Prostate gland (tissue), 2 donors: Measurements from ENCODE around the gene NUP210L. TPM values are rescaled to one million over a fixed set of nuclear protein-coding genes. Genes with fewer than 3 reads are reported as not detected.
"Not testable (repeated sequence)": the region's sequence is repeated elsewhere in the genome, so short reads cannot be mapped to it uniquely, and the experiment has no call there.

Experiments
- DNase-seq: peaks from one replicate; pipeline ENCODE4 v3.0.0-alpha.2; 2019; ENCODE audit warnings: low spot score
- H3K27ac ChIP-seq, 2 donors: fragments of 200-600 bp; sonication (generic); 2 replicates each; pipeline ENCODE4 v1.5.1; 2017 to 2019
- H3K27me3 ChIP-seq: fragments of 200-600 bp; sonication (generic); replicated peaks from 2 replicates; pipeline ENCODE4 v1.5.1; 2019; ENCODE audit not compliant: insufficient read depth
- H3K36me3 ChIP-seq, 2 donors: fragments of 200-600 bp; sonication (generic); 1 replicate in 1 of 2; 2 replicates in 1 of 2; pipeline versions ENCODE4 v1.5.1 to v1.8.1; 2017 to 2019
- H3K4me1 ChIP-seq: fragments of 200-600 bp; sonication (generic); replicated peaks from 2 replicates; pipeline ENCODE4 v1.5.1; 2019
- H3K4me3 ChIP-seq, 2 donors: fragments of 200-600 bp; sonication (generic); 2 replicates each; pipeline ENCODE4 v1.5.1; 2017 to 2019
- H3K9me3 ChIP-seq: fragments of 200-600 bp; sonication (generic); 2 replicates; pipeline ENCODE4 v1.5.1; 2017
- POLR2A ChIP-seq: fragments of 450-650 bp; IDR thresholded peaks from one replicate; pipeline ENCODE4 v1.6.1; 2016; ENCODE audit warnings: antibody characterized with exemption, mild to moderate bottlenecking
- POLR2AphosphoS5 ChIP-seq: sonication (generic); formaldehyde crosslinking; IDR thresholded peaks from one replicate; pipeline ENCODE4 v1.6.1; 2017; ENCODE audit warnings: antibody characterized with exemption
- WGBS: methylation state at CpG from one replicate; pipeline ENCODE4 v1.1.5; 2018; 5-methylcytosine and 5-hydroxymethylcytosine counted together
- intact Hi-C: fragments of 100-400 bp; cut with DNase I; formaldehyde crosslinking; loops from one replicate; pipeline ENCODE4 v1.14.2; 2022
- total RNA-seq, 2 donors: library from RNA; depleted of rRNA; stranded (reverse); fragments of >200 nt; gene quantifications; one replicate each; pipeline ENCODE4 v1.1.0, GENCODE V29; 2016
- TF ChIP-seq, protein P1 (sequence below), 4 experiments: fragments of 200-600 bp in 2 of 4; fragments of 450-650 bp in 2 of 4; sonication (generic) in 2 of 4; IDR thresholded peaks; 1 replicate in 3 of 4; 2 replicates in 1 of 4; pipeline ENCODE4 v1.5.1; 2016 to 2019; ENCODE audit warnings: antibody characterized with exemption in 4 of 4, mild to moderate bottlenecking in 2 of 4, moderate library complexity in 2 of 4

The NUP210L gene
- total RNA-seq, 2 donors from 2014 or later, result 0.05 to 5.7 TPM

DNA sequence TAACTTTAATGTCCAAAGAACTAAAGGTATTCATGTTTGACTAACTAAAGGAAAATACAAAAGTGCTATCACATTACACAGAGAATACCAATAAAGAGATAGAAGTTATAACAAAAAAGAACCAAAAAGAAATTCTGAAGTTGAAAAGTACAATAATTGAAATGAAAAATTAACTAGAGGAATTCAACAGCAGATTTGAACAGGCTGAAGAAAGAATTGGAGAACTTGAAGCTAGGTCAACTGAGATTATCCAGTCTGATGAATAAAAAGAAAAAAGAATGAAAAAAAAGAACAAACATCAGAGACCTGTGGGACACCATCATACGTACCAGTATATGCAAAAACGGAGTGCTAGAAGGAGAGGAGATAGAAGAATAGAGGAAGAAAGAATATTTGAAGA is 78.5 kb downstream of the NUP210L start:
- H3K4me3 ChIP-seq, result no peak overlapping the region
- no peaks in the 10 kb centered on the region for H3K4me1 ChIP-seq
- H3K27me3 ChIP-seq, result no peaks in the 10 kb centered on the region
- no peak overlapping the region for H3K27ac ChIP-seq
- DNase-seq, result no peak
- 89% methylated on average over 2 of the region's 2 CpGs for WGBS
- no peaks in the 10 kb centered on the region for H3K9me3 ChIP-seq
- H3K36me3 ChIP-seq, result no peaks in the 10 kb centered on the region
- intact Hi-C loops, result no loop called here
- TF ChIP-seq, protein P1, sequence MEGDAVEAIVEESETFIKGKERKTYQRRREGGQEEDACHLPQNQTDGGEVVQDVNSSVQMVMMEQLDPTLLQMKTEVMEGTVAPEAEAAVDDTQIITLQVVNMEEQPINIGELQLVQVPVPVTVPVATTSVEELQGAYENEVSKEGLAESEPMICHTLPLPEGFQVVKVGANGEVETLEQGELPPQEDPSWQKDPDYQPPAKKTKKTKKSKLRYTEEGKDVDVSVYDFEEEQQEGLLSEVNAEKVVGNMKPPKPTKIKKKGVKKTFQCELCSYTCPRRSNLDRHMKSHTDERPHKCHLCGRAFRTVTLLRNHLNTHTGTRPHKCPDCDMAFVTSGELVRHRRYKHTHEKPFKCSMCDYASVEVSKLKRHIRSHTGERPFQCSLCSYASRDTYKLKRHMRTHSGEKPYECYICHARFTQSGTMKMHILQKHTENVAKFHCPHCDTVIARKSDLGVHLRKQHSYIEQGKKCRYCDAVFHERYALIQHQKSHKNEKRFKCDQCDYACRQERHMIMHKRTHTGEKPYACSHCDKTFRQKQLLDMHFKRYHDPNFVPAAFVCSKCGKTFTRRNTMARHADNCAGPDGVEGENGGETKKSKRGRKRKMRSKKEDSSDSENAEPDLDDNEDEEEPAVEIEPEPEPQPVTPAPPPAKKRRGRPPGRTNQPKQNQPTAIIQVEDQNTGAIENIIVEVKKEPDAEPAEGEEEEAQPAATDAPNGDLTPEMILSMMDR (IDR thresholded peaks at IDR 0.05), result no peak
- TF ChIP-seq POLR2A (no peak), POLR2AphosphoS5 (no peak)

DNA sequence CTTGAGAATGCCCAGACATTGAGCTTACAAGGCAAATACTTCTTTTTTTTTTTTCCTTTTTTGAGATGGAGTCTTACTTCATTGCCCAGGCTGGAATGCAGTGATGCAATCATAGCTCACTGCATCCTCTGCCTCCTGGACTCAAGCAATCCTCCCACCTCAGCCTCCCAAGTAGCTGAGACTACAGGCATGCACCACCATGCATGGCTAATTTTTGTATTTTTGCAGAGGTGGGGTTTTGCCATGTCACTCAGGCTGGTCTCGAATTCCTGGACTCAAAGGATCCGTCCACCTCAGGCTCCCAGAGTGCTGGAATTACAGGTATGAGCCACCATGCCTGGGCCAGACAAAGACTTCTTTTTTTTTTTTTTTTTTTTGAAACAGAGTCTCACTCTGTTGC is 79.1 kb downstream of the NUP210L start:
- no peak overlapping the region for H3K27ac ChIP-seq
- H3K4me3 ChIP-seq, result no peak overlapping the region
- H3K27me3 ChIP-seq, result no peaks in the 10 kb centered on the region
- no peaks in the 10 kb centered on the region for H3K4me1 ChIP-seq
- intact Hi-C loops, result no loop called here
- WGBS, result 82% methylated on average over 2 of the region's 2 CpGs
- DNase-seq, result no peak
- H3K9me3 ChIP-seq, result no peaks in the 10 kb centered on the region
- no peaks in the 10 kb centered on the region for H3K36me3 ChIP-seq
- TF ChIP-seq, protein P1 (IDR thresholded peaks at IDR 0.05), result no peak

DNA sequence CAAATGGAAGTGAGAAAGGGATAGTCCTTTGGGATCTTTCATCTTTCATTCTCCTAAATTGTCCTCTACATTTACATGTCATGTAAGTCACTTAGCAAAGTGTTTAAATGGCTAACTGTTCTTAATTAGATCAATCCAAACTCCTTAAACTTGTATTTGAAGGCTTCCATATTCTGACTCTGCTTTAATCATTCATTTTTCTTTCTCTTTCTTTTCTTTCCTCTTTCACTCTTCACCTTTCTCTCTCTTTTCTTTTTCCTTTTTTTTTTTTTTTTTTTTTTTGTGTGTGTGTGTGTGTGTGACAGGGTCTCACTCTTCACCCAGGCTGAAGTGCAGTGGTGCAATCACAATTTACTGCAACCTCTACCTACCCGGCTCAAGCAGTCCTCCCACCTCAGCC is 92.6 kb downstream of the NUP210L start:
- no peak overlapping the region for H3K4me3 ChIP-seq
- H3K9me3 ChIP-seq, result no peaks in the 10 kb centered on the region
- H3K4me1 ChIP-seq, result no peaks in the 10 kb centered on the region
- intact Hi-C loops, result no loop called here
- H3K27ac ChIP-seq, result no peak overlapping the region
- no peaks in the 10 kb centered on the region for H3K27me3 ChIP-seq
- DNase-seq, result no peak
- H3K36me3 ChIP-seq, result no peaks in the 10 kb centered on the region
- WGBS, result 88% methylated on average over 1 of the region's 1 CpG
- no peak for TF ChIP-seq POLR2AphosphoS5
- TF ChIP-seq, protein P1 (IDR thresholded peaks at IDR 0.05), result no peak
- no peak for TF ChIP-seq POLR2A

DNA sequence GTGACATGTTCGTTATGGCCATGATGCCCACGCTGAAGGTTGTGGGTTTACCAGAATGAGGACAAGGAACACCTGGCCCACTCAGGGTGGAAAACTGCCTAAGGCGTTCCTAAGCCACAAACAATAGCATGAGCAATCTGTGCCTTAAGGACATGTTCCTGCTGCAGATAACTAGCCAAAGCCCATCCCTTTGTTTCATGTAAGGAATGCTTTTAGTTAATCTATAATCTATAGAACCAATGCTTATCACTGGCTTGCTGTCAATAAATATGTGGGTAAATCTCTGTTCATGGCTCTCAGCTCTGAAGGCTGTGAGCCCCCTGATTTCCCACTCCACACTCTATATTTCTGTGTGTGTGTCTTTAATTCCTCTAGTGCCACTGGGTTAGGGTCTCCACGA is 107.4 kb downstream of the NUP210L start:
- intact Hi-C loops, H3K9me3 ChIP-seq: not testable (repeated sequence)

DNA sequence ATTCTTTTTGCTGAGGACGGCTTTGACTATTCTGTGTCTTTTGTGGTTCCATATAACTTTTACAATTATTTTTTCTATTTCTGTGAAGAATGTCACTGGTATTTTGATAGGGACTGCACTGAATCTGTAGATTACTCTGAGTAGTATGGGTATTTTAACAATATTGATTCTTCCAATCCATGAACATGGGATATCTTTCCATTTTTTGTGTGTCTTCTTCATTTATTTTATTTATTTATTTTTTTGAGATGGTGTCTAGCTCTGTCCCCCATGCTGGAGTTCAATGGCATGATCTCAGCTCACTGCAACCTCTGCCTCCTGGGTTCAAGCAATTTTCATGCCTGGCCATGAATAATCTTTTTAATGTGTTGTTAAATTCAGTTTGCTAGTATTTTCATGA is 121.2 kb downstream of the NUP210L start:
- H3K4me3 ChIP-seq, H3K9me3 ChIP-seq, DNase-seq, intact Hi-C loops, H3K27me3 ChIP-seq, H3K27ac ChIP-seq, H3K36me3 ChIP-seq, H3K4me1 ChIP-seq: not testable (repeated sequence)
- 93% methylated on average over 1 of the region's 1 CpG for WGBS

More for the DNA sequence above, 107.4 kb downstream of the NUP210L start:
- H3K4me1 ChIP-seq, DNase-seq, H3K27me3 ChIP-seq, H3K4me3 ChIP-seq, H3K36me3 ChIP-seq, H3K27ac ChIP-seq: not testable (repeated sequence)
- 32% methylated on average over 4 of the region's 4 CpGs for WGBS

DNA sequence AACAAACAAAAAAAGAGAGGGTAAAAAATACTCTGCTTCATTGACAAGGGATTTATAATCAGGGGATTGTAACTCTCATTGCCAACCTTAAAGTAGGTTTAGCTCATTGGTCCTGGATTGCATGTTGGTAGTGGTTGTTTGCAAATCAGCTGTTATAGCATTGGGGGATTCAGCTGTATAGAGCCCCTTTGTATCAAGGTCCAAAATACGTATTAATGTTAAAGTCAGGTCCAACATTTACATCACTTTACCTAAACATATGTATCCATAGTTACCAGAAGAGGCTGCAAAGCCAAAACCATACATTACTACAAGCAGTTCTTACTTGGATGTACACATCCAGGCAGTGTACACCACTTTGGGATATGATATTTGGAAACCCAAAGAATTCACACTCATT is 134.9 kb downstream of the NUP210L start:
- Histone ChIP-seq H3K9me3 (no peaks in the 10 kb centered on the region), H3K4me3 (no peak overlapping the region), H3K27ac (no peak overlapping the region), H3K27me3 (no peaks in the 10 kb centered on the region), H3K4me1 (no peaks in the 10 kb centered on the region), H3K36me3 (no peaks in the 10 kb centered on the region)
- TF ChIP-seq, protein P1 (IDR thresholded peaks at IDR 0.05), result no peak
- no peak for DNase-seq
- 90% methylated on average over 1 of the region's 1 CpG for WGBS
- intact Hi-C loops, result no loop called here
